Fibroblast of skin of left quadriceps (primary cell): Measurements from ENCODE around the gene LRPPRC.

Experiments
- DNase-seq, 2 experiments: peaks; one replicate each; pipeline ENCODE4 v3.0.0-alpha.2; 2013; ENCODE audit warnings: low read depth in 2 of 2

Gene LRPPRC

GRCh38 chr2:43872151-43872550, 123.6 kb downstream of the LRPPRC start:
- no peak for DNase-seq

- no peak for DNase-seq
These were observed 140.5 kb downstream of the LRPPRC start for GRCh38 chr2:43855292-43855691.

- no peak for DNase-seq
These were observed 141.1 kb downstream of the LRPPRC start for GRCh38 chr2:43854671-43855070.

- DNase-seq, result no peak
These were observed 142.4 kb downstream of the LRPPRC start for GRCh38 chr2:43853141-43854081.

GRCh38 chr2:43852196-43852730, 143.5 kb downstream of the LRPPRC start:
- DNase-seq, result no peak

- DNase-seq, result no peak
These were observed 144.5 kb downstream of the LRPPRC start for GRCh38 chr2:43851011-43851980.

- no peak for DNase-seq
These were observed 147.6 kb downstream of the LRPPRC start for GRCh38 chr2:43848214-43848613.

GRCh38 chr2:43846140-43846793, 149.5 kb downstream of the LRPPRC start:
- DNase-seq, result no peak

- DNase-seq, result no peak
These were observed 150.6 kb downstream of the LRPPRC start for GRCh38 chr2:43845181-43845580.

GRCh38 chr2:43842866-43843226, 152.9 kb downstream of the LRPPRC start:
- DNase-seq, result no peak

GRCh38 chr2:43841949-43842865, 153.6 kb downstream of the LRPPRC start:
- no peak for DNase-seq

- DNase-seq, result no peak
These were observed 154.8 kb downstream of the LRPPRC start for GRCh38 chr2:43840965-43841364.

GRCh38 chr2:43839776-43840564, 155.8 kb downstream of the LRPPRC start:
- no peak for DNase-seq

GRCh38 chr2:43838560-43839267, 157.1 kb downstream of the LRPPRC start, which contains the start of the genes ABCG5 and ABCG8:
Gene ABCG5 (minus strand): TSS chr2:43838839. CDS start chr2:43838679, 160 bp downstream.
Gene ABCG8 (plus strand): TSS chr2:43838971. CDS start chr2:43839054, 83 bp downstream.
- DNase-seq, result no peak

- no peak for DNase-seq
These were observed 157.8 kb downstream of the LRPPRC start for GRCh38 chr2:43837831-43838559.

- DNase-seq, result no peak
These were observed 158.8 kb downstream of the LRPPRC start for GRCh38 chr2:43837033-43837432.
